Measurements from ENCODE around the gene TMEM163. TPM values are rescaled to one million over a fixed set of nuclear protein-coding genes. Genes with fewer than 3 reads are reported as not detected.

TMEM163 gene
- total RNA-seq, 4 donors from 2014 or later, result not detected

GRCh38 chr2:134453476-134453875 is 265.3 kb downstream of the TMEM163 start:
- TF ChIP-seq POLR2A (IDR thresholded peaks at IDR 0.05) (no peak), CTCF (IDR thresholded peaks at IDR 0.05) (no peak), EP300 (IDR thresholded peaks at IDR 0.05) (no peak)
- Histone ChIP-seq H3K9me3 (no peaks in the 10 kb centered on the region), H3K4me1 (peaks cover 0 to 5% (median 0%) of the 10 kb centered on the region in 4 donors), H3K4me3 (no peak overlapping the region), H3K27me3 (no peaks in the 10 kb centered on the region), H3K27ac (no peak overlapping the region), H3K36me3 (peaks cover 0 to 30% (median 0%) of the 10 kb centered on the region in 3 donors)
- 49% methylated on average over 4 of the region's 4 CpGs for WGBS, 2 donors
- no peak for DNase-seq (ENCODE audit: low spot score in 2 of 2)

GRCh38 chr2:134452042-134452733 is 266.6 kb downstream of the TMEM163 start:
- Histone ChIP-seq H3K9me3 (no peaks in the 10 kb centered on the region), H3K27ac (no peak overlapping the region), H3K27me3 (no peaks in the 10 kb centered on the region), H3K36me3 (peaks cover 0 to 39% (median 0%) of the 10 kb centered on the region in 3 donors), H3K4me3 (no peak overlapping the region), H3K4me1 (peaks cover 0 to 5% (median 0%) of the 10 kb centered on the region in 4 donors)
- no peak for DNase-seq (ENCODE audit: low spot score in 2 of 2)
- 81 to 91% methylated on average over 9 of the region's 9 CpGs for WGBS, 2 donors
- TF ChIP-seq CTCF (IDR thresholded peaks at IDR 0.05) (no peak), EP300 (IDR thresholded peaks at IDR 0.05) (no peak), POLR2A (IDR thresholded peaks at IDR 0.05) (no peak)

GRCh38 chr2:134451347-134451630 is 267.5 kb downstream of the TMEM163 start:
- WGBS, 2 donors, result 63 to 71% methylated on average over 2 of the region's 2 CpGs
- Histone ChIP-seq H3K27ac (no peak overlapping the region), H3K9me3 (no peaks in the 10 kb centered on the region), H3K4me3 (no peak overlapping the region), H3K36me3 (peaks cover 0 to 44% (median 0%) of the 10 kb centered on the region in 3 donors), H3K4me1 (peaks cover 0 to 7% (median 0%) of the 10 kb centered on the region in 4 donors), H3K27me3 (no peaks in the 10 kb centered on the region)
- TF ChIP-seq POLR2A (IDR thresholded peaks at IDR 0.05) (no peak), CTCF (IDR thresholded peaks at IDR 0.05) (no peak), EP300 (IDR thresholded peaks at IDR 0.05) (no peak)
- DNase-seq (ENCODE audit: low spot score in 2 of 2), result no peak

- no peak for TF ChIP-seq CTCF (IDR thresholded peaks at IDR 0.05)
- no peak for TF ChIP-seq EP300 (IDR thresholded peaks at IDR 0.05)
- TF ChIP-seq POLR2A (IDR thresholded peaks at IDR 0.05), result no peak
- Histone ChIP-seq H3K27me3 (no peaks in the 10 kb centered on the region), H3K27ac (no peak overlapping the region), H3K36me3 (peaks cover 0 to 49% (median 0%) of the 10 kb centered on the region in 3 donors), H3K4me1 (peaks cover 0 to 10% (median 0%) of the 10 kb centered on the region in 4 donors), H3K4me3 (no peak overlapping the region), H3K9me3 (no peaks in the 10 kb centered on the region)
- 90 to 91% methylated on average over 15 of the region's 15 CpGs for whole genome bisulfite sequencing, 2 donors
- DNase-seq (ENCODE audit: low spot score in 2 of 2), result no peak
Observed at GRCh38 chr2:134449751-134450513, 268.9 kb downstream of the TMEM163 start.

DNA sequence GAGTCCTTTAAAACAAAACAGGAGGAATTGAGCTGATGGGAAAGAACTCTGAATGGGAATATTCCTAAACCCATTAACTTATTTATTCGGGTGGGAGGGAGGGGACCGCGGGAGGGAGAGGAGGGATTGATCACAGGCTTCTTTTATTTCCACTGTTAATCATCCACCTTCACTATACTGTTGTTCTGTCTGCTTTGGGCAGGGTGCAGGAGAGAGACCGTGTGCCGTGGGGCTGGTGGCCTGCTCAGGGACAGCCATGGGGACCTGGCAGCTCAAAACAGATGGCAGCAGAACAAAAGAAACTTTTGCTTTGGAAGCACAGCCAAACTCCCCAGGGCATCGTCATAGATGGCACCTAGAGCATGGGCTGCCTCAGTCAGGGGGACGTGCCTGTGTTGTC is 269.6 kb downstream of the TMEM163 start:
- H3K9me3 ChIP-seq, result no peaks in the 10 kb centered on the region
- TF ChIP-seq POLR2A (IDR thresholded peaks at IDR 0.05), result no peak
- no peak for TF ChIP-seq CTCF (IDR thresholded peaks at IDR 0.05)
- TF ChIP-seq EP300 (IDR thresholded peaks at IDR 0.05), result no peak

More for the DNA sequence above, 269.6 kb downstream of the TMEM163 start:
- Histone ChIP-seq H3K27ac (no peak overlapping the region), H3K36me3 (peaks cover 0 to 54% (median 0%) of the 10 kb centered on the region in 3 donors), H3K27me3 (no peaks in the 10 kb centered on the region), H3K4me1 (peaks cover 0 to 10% (median 0%) of the 10 kb centered on the region in 4 donors), H3K4me3 (no peak overlapping the region)
- 78 to 82% methylated on average over 7 of the region's 7 CpGs for WGBS, 2 donors
- DNase-seq (ENCODE audit: low spot score in 2 of 2), result no peak
